H9 (cell line): ENCODE results near the gene ZNF747. TPM values are rescaled to one million over a fixed set of nuclear protein-coding genes. Genes with fewer than 3 reads are reported as not detected.

Experiments used
- DNase-seq: peaks from one replicate; pipeline ENCODE4 v3.0.0-alpha.2; 2017
- H2AFZ ChIP-seq: one replicate; pipeline ENCODE4 v1.6.1; 2013; ENCODE audit warnings: mild to moderate bottlenecking, low read length, control low read depth, moderate library complexity
- H2AK5ac ChIP-seq: 2 replicates; pipeline ENCODE4 v1.6.1; 2013; ENCODE audit warnings: low read length, control low read depth, mixed read lengths; ENCODE audit not compliant: insufficient read length
- H2BK120ac ChIP-seq: one replicate; pipeline ENCODE4 v1.6.1; 2013; ENCODE audit warnings: low read depth, mild to moderate bottlenecking, low read length, control low read depth, inconsistent platforms; ENCODE audit not compliant: poor library complexity, severe bottlenecking
- H2BK12ac ChIP-seq: 2 replicates; pipeline ENCODE4 v1.6.1; 2013; ENCODE audit warnings: low read length, control low read depth, mixed read lengths, low read depth; ENCODE audit not compliant: insufficient read length
- H2BK15ac ChIP-seq: 2 replicates; pipeline ENCODE4 v1.6.1; 2013; ENCODE audit warnings: low read depth, low read length, control low read depth
- H2BK20ac ChIP-seq: one replicate; pipeline ENCODE4 v1.6.1; 2013; ENCODE audit warnings: low read depth, mild to moderate bottlenecking, low read length, control low read depth, inconsistent platforms; ENCODE audit not compliant: poor library complexity, severe bottlenecking
- H2BK5ac ChIP-seq: 2 replicates; pipeline ENCODE4 v1.6.1; 2013; ENCODE audit warnings: low read length, control low read depth, mixed read lengths; ENCODE audit not compliant: insufficient read length
- H3K14ac ChIP-seq: 2 replicates; pipeline ENCODE4 v1.6.1; 2013; ENCODE audit warnings: low read length, control low read depth; ENCODE audit not compliant: insufficient read depth
- H3K18ac ChIP-seq: 2 replicates; pipeline ENCODE4 v1.6.1; 2013; ENCODE audit warnings: low read depth, mild to moderate bottlenecking, mixed read lengths, low read length, control low read depth; ENCODE audit not compliant: insufficient read length
- H3K23ac ChIP-seq: 2 replicates; pipeline ENCODE4 v1.6.1; 2013; ENCODE audit warnings: low read length, control low read depth, mixed read lengths, low read depth; ENCODE audit not compliant: insufficient read length
- H3K23me2 ChIP-seq: 2 replicates; pipeline ENCODE4 v1.6.1; 2013; ENCODE audit warnings: low read depth, mild to moderate bottlenecking, mixed read lengths, low read length, control low read depth; ENCODE audit not compliant: insufficient read length, poor library complexity, severe bottlenecking
- H3K27ac ChIP-seq: 2 replicates; pipeline ENCODE4 v1.5.1; 2013; ENCODE audit warnings: low read length, control low read depth, mixed read lengths, low read depth; ENCODE audit not compliant: insufficient read length
- H3K27me3 ChIP-seq: 2 replicates; pipeline ENCODE4 v1.6.1; 2013; ENCODE audit warnings: low read length, control low read depth, inconsistent platforms; ENCODE audit not compliant: insufficient read depth
- H3K4ac ChIP-seq: 2 replicates; pipeline ENCODE4 v1.6.1; 2013; ENCODE audit warnings: low read depth, mild to moderate bottlenecking, control low read depth, inconsistent platforms, low read length, moderate library complexity
- H3K4me1 ChIP-seq: 2 replicates; pipeline ENCODE4 v1.6.1; 2013; ENCODE audit warnings: low read length, control low read depth, inconsistent platforms; ENCODE audit not compliant: insufficient read depth
- H3K4me2 ChIP-seq: 2 replicates; pipeline ENCODE4 v1.6.1; 2013; ENCODE audit warnings: low read length, control low read depth, mixed read lengths; ENCODE audit not compliant: insufficient read length, insufficient read depth
- H3K56ac ChIP-seq: 2 replicates; pipeline ENCODE4 v1.6.1; 2013; ENCODE audit warnings: low read depth, mild to moderate bottlenecking, mixed read lengths, low read length, control low read depth; ENCODE audit not compliant: insufficient read length
- H3K79me1 ChIP-seq: 2 replicates; pipeline ENCODE4 v1.6.1; 2013; ENCODE audit warnings: low read depth, mild to moderate bottlenecking, moderate library complexity, low read length, control low read depth, inconsistent platforms; ENCODE audit not compliant: insufficient read depth, poor library complexity, severe bottlenecking
- H3K79me2 ChIP-seq: 2 replicates; pipeline ENCODE4 v1.6.1; 2013; ENCODE audit warnings: low read length, control low read depth, inconsistent platforms; ENCODE audit not compliant: insufficient read depth
- H3K9ac ChIP-seq: 2 replicates; pipeline ENCODE4 v1.6.1; 2013; ENCODE audit warnings: low read length, control low read depth, mixed read lengths; ENCODE audit not compliant: insufficient read length; ENCODE audit errors: extremely low read depth
- H3K9me3 ChIP-seq: one replicate; pipeline ENCODE4 v1.6.1; 2013; ENCODE audit warnings: low read depth, low read length, inconsistent platforms; ENCODE audit not compliant: control insufficient read depth
- H3T11ph ChIP-seq: one replicate; pipeline ENCODE4 v1.6.1; 2013; ENCODE audit warnings: mild to moderate bottlenecking, low read length, control low read depth, inconsistent platforms
- H4K20me1 ChIP-seq: one replicate; pipeline ENCODE4 v1.6.1; 2013; ENCODE audit not compliant: control insufficient read depth, insufficient read length, insufficient read depth
- H4K5ac ChIP-seq: 2 replicates; pipeline ENCODE4 v1.6.1; 2013; ENCODE audit warnings: low read depth, mild to moderate bottlenecking, mixed read lengths, low read length, control low read depth; ENCODE audit not compliant: insufficient read length
- H4K8ac ChIP-seq: replicated peaks from 2 replicates; pipeline ENCODE4 v1.6.1; 2013; ENCODE audit warnings: low read length, control low read depth, mixed read lengths, low read depth; ENCODE audit not compliant: insufficient read length
- H4K91ac ChIP-seq: 2 replicates; pipeline ENCODE4 v1.6.1; 2013; ENCODE audit warnings: low read depth, mild to moderate bottlenecking, moderate library complexity, mixed read lengths, low read length, control low read depth; ENCODE audit not compliant: insufficient read length
- H3K27ac Mint-ChIP-seq, 3 experiments: 2 replicates in 2 of 3; 3 replicates in 1 of 3; pipeline ENCODE4 v1.8.0; 2020 to 2021; ENCODE audit warnings: mixed read lengths in 3 of 3, mild to moderate bottlenecking in 1 of 3, moderate library complexity in 1 of 3
- H3K27me3 Mint-ChIP-seq: 2 replicates; pipeline ENCODE4 v1.8.0; 2021; ENCODE audit warnings: low read depth, mild to moderate bottlenecking, moderate library complexity, mixed read lengths
- H3K36me3 Mint-ChIP-seq, 3 experiments: 2 replicates in 2 of 3; 3 replicates in 1 of 3; pipeline ENCODE4 v1.8.0; 2020 to 2021; ENCODE audit warnings: low read depth in 3 of 3, mixed read lengths in 3 of 3; ENCODE audit not compliant: insufficient read depth in 1 of 3
- H3K4me1 Mint-ChIP-seq, 2 experiments: 2 replicates each; pipeline ENCODE4 v1.8.0; 2020; ENCODE audit warnings: mixed read lengths in 2 of 2
- H3K4me3 Mint-ChIP-seq, 2 experiments: 2 replicates in 1 of 2; 3 replicates in 1 of 2; pipeline ENCODE4 v1.8.0; 2020 to 2021; ENCODE audit warnings: mild to moderate bottlenecking in 2 of 2, mixed read lengths in 2 of 2, moderate library complexity in 1 of 2
- H3K9me3 Mint-ChIP-seq, 2 experiments: 2 replicates in 1 of 2; 3 replicates in 1 of 2; pipeline ENCODE4 v1.8.0; 2020; ENCODE audit warnings: mild to moderate bottlenecking in 2 of 2, mixed read lengths in 2 of 2, moderate library complexity in 1 of 2
- CTCF ChIP-seq: fragments of 200-600 bp; sonication (generic); conservative IDR thresholded peaks from 3 replicates; pipeline ENCODE4 v1.8.0; 2021; ENCODE audit warnings: antibody characterized with exemption, mild to moderate bottlenecking
- WGBS: extraction: QIAGEN DNeasy Blood & Tissue Kit; methylation state at CpG from one replicate; pipeline ENCODE4 v1.1.7; 2013; ENCODE audit warnings: missing lambda C conversion rate, low lambda C conversion rate, mixed read lengths; ENCODE audit not compliant: insufficient read length; ENCODE audit errors: extremely low coverage; 5-methylcytosine and 5-hydroxymethylcytosine counted together
- total RNA-seq: library from RNA; stranded (reverse); gene quantifications from 2 replicates; pipeline ENCODE4 v1.2.1, GENCODE V29; 2021

The ZNF747 gene
- total RNA-seq, 1 experiment from 2014 or later, result 18.4 TPM

- Histone ChIP-seq H3K9me3 (no peaks in the 10 kb centered on the region), H3K27me3 (no peaks in the 10 kb centered on the region), H3K56ac (no peak overlapping the region), H2BK12ac (no peak overlapping the region), H3K4me1 (no peaks in the 10 kb centered on the region; the same call in 1 of the 2 replicates), H3T11ph (no peak overlapping the region), H3K18ac (no peak overlapping the region), H4K91ac (no peak overlapping the region), H2AFZ (no peak overlapping the region), H4K5ac (no peak overlapping the region), H2BK5ac (no peak overlapping the region), H4K20me1 (no peaks in the 10 kb centered on the region), H3K27ac (no peak overlapping the region), H3K79me1 (no peaks in the 10 kb centered on the region), H3K14ac (peak overlapping the region; percentile 3; the same call in 1 of the 2 replicates), H3K9ac (peak overlapping the region; percentile 16), H3K23ac (no peak overlapping the region), H3K79me2 (no peaks in the 10 kb centered on the region), H2BK15ac (no peak overlapping the region), H2BK120ac (no peak overlapping the region), H3K23me2 (peaks cover 8% of the 10 kb centered on the region), H3K4me2 (peak overlapping the region; percentile 87), H3K4ac (no peak overlapping the region), H4K8ac (no peak overlapping the region), H2BK20ac (no peak overlapping the region), H2AK5ac (no peak overlapping the region)
- WGBS, result no CpG with 5 or more reads among the region's 17 CpGs
- H3K27me3 Mint-ChIP-seq, result no peaks in the 10 kb centered on the region
- peak overlapping the region; percentile 73 to 86 for H3K4me3 Mint-ChIP-seq
- peaks cover 14 to 29% of the 10 kb centered on the region in 2 experiments for H3K4me1 Mint-ChIP-seq
- no peaks in the 10 kb centered on the region for H3K9me3 Mint-ChIP-seq
- no peak for DNase-seq
- TF ChIP-seq CTCF, result no peak; the same call in 2 of the 3 replicates
- H3K27ac Mint-ChIP-seq, result no peak overlapping the region
- H3K36me3 Mint-ChIP-seq, result peaks cover 5 to 29% (median 25%) of the 10 kb centered on the region in 3 experiments
Observed at GRCh38 chr16:30557707-30557956, 23.0 kb upstream of the ZNF747 start.
